ENCODE data around the gene TSEN34.

Gene TSEN34

DNA sequence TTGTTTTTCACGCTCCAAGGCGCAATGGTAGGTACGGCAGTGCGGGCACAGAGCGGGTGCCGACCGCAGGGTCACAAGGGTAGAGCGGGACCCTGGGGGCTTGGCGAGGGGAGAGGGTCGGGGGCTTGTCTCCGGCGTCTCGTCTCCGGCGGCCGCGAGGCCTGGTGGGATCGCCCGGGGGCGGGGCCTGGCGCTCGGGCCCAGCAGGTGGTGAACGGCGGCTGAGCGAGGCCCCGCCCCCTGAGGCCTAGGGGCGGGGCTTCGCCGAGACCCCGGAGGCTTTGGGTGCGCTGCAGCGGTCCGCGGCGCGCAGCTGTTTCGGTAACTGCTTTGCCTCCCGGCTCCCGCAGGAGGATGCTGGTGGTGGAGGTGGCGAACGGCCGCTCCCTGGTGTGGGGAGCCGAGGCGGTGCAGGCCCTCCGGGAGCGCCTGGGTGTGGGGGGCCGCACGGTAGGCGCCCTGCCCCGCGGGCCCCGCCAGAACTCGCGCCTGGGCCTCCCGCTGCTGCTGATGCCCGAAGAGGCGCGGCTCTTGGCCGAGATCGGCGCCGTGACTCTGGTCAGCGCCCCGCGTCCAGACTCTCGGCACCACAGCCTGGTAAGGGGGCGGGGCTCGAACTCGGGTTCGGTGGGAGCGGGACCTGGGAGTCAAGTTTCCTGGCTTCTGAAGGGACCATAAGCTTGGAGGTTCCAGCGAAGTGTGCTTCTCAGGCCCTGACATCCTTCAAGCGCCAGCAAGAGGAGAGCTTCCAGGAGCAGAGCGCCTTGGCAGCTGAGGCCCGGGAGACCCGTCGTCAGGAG, at the start of gene TSEN34:
TSS of gene TSEN34 (plus strand) at position 298 of the 800 bp plus-strand sequence. CDS start at position 355, 57 bp downstream.
- H3K4me3 ChIP-seq (ENCODE audit: low read length) = peak within 1 kb of the TSS; percentile 69; the same call in 1 of the 2 replicates
- TF ChIP-seq ZNF274 (IDR thresholded peaks at IDR 0.05; ENCODE audit: low read depth, low read length) = no peak

DNA sequence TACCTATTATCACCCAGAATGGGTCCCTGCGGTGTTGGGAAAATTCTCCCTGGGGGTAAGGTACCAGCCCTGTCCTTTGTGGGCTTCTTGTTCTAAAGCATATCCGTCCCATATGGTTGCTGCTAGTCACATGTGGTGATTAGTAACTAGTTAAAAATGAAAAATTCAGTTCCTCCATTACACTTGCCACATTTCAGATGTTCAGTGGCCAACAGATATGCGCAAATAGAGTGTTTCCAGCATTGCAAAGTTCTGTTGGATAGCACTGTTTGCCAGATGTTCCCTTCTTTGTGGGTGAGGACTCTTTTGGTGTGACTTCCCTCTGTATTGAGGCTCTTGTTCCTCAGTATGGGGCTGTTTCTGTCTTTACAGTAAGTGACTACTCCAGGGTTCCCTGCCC, 49.8 kb upstream of the TSEN34 start:
- H3K4me3 ChIP-seq (ENCODE audit: low read length) = no peak overlapping the region
- TF ChIP-seq ZNF274 (IDR thresholded peaks at IDR 0.05; ENCODE audit: low read depth, low read length) = no peak

DNA sequence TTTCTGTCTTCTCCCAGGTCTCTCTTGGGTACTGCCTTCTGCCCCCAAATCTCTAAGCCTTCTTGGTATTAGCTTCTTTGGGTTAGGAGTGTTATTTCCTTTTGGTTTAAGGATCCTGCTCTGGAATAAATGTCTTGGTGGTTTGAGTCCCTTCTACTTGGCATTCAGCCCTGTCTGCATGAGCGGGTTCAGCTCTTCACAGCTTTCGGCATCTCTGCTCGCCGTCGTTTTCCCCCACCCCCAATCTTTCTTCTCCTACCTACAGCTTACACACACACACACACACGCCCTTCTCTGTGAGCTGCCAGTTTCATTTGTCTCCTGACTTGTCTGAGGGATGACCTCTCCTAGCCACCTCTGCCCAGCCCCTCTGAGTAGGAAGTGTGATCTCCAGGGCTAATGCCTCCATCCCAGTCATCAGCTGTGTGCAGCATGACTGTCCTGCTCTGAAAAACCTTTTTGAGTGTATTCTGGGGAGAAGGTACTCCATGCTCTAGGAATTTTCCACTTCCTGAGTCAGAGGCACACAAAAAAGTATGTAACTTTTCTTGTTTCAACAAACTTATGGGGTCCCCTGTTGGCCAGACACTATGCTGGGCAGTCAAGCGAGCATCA, 48.8 kb upstream of the TSEN34 start:
- no peak for TF ChIP-seq ZNF274 (IDR thresholded peaks at IDR 0.05; ENCODE audit: low read depth, low read length)
- no peak overlapping the region for H3K4me3 ChIP-seq (ENCODE audit: low read length)

DNA sequence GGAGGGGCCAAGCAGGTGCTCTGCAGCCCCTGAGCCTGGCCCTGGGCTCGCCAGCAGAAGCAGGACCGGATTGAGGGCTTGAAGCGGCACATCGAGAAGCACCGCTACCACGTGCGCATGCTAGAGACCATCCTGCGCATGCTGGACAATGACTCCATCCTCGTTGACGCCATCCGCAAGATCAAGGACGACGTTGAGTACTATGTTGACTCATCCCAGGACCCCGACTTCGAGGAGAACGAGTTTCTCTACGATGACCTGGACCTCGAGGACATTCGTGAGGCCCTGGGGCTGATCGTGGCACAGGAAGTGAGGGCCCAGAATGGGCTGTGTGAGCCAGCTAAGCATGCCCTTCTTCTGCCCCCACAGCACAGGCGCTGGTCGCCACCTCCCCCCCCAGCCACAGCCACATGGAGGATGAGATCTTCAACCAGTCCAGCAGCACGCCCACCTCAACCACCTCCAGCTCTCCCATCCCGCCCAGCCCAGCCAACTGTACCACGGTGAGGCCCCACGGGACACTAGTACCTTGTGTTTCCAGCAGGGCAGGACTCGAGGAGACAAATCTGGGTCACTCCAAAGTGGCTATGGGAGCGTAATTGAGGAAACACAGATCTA, 45.5 kb upstream of the TSEN34 start:
- no peak for TF ChIP-seq ZNF274 (IDR thresholded peaks at IDR 0.05; ENCODE audit: low read depth, low read length)
- no peak overlapping the region for H3K4me3 ChIP-seq (ENCODE audit: low read length)

DNA sequence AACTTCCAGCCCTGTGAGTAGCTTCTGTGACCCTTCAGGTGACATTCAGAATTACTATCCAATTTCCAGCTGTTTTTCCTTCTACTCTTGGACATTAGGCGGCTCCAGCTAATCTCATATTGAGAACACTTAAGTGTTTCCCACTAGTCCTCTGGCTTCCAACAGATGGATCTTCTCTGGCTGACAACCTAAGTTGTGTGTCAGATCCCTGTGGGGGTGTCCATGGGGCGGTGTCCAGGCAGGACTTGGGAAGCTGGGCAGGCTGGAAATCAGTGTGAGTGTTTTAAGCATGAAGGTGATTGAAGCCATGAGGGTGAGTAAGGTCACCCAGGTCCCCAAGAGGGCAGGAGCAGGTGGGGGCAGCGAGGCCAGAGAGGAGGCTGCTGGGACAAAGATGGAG, 43.4 kb upstream of the TSEN34 start:
- no peak for TF ChIP-seq ZNF274 (IDR thresholded peaks at IDR 0.05; ENCODE audit: low read depth, low read length)
- H3K4me3 ChIP-seq (ENCODE audit: low read length) = no peak overlapping the region

DNA sequence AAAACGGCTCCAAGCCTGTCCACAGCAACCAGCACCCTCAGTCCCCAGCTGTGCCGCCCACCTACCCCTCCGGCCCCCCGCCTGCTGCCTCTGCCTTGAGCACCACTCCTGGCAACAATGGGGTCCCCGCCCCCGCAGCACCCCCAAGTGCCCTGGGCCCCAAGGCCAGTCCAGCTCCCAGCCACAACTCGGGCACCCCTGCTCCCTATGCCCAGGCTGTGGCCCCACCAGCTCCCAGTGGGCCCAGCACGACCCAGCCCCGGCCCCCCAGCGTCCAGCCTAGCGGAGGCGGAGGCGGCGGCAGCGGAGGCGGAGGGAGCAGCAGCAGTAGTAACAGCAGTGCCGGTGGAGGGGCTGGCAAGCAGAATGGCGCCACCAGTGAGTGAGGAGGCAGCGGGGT, 43.0 kb upstream of the TSEN34 start:
- TF ChIP-seq ZNF274 (IDR thresholded peaks at IDR 0.05; ENCODE audit: low read depth, low read length) = no peak
- no peak overlapping the region for H3K4me3 ChIP-seq (ENCODE audit: low read length)

DNA sequence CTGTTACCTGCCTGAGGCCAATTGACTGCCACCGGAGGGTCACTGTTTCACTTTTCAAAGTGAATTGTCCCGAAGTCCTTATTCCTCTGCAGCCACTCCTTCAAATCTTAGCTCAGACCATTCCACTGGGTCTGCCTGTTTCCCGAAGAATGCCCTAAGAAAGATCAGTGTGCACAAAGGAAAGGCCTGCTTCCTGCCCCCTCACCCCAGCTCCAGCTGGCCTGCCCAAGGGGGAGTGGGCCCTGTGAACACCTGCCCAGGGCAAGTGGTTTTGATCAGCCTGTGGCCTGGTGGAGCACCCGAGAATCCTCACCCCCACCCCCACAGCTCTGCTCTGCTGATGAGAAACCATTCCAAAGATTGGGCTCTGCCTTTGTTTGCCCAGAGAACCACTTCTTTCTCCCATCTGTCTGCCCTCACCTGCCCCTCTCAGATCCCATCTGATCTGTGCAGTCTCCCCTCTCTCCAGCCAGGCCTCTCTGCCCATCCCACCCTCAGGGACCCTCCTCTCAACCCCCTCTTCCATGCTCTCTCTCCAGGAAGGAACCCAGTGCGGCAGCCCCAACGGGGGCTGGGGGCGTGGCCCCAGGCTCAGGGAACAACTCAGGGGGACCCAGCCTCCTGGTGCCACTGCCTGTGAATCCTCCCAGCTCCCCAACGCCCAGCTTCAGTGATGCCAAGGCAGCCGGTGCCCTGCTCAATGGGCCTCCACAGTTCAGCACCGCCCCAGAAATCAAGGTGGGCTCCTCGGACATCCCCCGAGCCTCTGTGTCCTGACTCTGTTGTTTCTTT, 41.9 kb upstream of the TSEN34 start:
- H3K4me3 ChIP-seq (ENCODE audit: low read length) = no peak overlapping the region
- TF ChIP-seq ZNF274 (IDR thresholded peaks at IDR 0.05; ENCODE audit: low read depth, low read length) = no peak

DNA sequence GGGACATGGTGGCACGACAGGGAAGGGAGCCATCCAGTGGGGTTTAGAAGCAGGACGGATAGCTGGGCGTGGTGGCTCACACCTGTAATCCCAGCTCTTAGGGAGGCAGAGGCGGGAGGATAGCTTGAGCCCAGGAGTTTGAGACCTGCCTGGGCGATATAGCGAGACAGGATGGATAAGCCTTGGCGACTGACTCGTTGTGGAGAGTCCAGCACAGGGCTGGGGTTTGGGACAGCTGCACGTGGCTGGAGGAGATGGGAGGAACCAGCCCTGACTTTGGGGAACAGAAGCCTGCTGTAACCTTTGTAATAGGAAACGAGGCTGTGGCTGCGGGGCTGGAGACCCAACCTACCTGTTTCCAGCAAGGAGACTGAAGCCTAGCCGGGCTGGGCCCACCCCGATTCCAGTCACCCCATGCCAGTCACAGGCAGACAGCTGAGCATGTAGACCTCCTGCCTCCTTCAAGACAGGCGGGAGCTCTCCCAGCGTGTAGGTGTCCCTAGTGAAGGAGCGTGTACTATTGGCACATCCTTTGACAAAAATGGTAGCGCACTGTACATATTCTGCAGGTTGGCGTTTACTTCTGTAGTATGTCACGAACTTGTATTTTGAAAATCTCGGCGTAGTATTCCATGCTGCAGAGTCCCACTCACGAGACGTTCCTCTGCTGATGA, 39.6 kb upstream of the TSEN34 start:
- H3K4me3 ChIP-seq (ENCODE audit: low read length) = no peak overlapping the region
- no peak for TF ChIP-seq ZNF274 (IDR thresholded peaks at IDR 0.05; ENCODE audit: low read depth, low read length)

DNA sequence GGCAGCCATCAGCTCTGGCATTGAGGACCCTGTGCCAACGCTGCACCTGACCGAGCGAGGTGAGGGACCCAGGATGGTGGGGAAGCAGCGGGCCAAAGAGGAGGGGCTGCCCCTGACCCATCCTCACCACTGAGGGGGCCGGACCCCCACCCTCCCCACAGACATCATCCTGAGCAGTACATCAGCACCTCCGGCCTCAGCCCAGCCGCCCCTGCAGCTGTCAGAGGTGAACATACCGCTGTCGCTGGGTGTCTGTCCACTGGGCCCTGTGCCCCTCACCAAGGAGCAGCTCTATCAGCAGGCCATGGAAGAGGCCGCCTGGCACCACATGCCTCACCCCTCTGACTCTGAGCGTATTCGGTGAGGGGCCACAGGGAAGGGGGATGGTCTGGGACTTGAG, 38.8 kb upstream of the TSEN34 start:
- no peak overlapping the region for H3K4me3 ChIP-seq (ENCODE audit: low read length)
- no peak for TF ChIP-seq ZNF274 (IDR thresholded peaks at IDR 0.05; ENCODE audit: low read depth, low read length)

DNA sequence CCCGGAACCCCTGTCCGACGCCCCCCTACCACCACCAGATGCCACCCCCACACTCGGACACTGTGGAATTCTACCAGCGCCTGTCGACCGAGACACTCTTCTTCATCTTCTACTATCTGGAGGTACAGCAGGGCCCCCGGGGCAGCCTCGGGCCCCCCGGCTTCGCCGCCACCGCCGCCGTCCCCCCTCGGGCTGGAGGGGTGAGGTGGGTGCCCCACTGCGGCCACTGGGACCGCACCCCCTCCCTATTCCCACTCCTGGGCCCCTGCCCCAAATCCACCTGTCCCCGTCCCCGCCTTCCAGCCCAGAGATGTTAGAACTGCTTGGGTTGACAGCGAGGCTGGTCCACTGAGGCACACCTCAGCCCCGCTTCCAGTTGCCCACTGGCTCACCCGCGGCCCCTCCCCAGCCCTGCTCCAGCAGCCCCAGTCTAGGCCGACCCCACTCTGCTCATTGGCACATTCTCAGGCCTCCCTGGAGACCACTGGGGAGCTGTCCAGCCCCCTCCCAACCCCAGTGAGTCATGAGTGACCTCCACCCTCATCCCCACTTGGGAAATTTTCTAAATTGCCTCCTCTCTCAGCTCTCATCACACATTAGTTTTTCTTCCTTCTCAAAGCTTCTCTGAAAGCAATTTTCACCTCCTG, 38.1 kb upstream of the TSEN34 start:
- no peak for TF ChIP-seq ZNF274 (IDR thresholded peaks at IDR 0.05; ENCODE audit: low read depth, low read length)

DNA sequence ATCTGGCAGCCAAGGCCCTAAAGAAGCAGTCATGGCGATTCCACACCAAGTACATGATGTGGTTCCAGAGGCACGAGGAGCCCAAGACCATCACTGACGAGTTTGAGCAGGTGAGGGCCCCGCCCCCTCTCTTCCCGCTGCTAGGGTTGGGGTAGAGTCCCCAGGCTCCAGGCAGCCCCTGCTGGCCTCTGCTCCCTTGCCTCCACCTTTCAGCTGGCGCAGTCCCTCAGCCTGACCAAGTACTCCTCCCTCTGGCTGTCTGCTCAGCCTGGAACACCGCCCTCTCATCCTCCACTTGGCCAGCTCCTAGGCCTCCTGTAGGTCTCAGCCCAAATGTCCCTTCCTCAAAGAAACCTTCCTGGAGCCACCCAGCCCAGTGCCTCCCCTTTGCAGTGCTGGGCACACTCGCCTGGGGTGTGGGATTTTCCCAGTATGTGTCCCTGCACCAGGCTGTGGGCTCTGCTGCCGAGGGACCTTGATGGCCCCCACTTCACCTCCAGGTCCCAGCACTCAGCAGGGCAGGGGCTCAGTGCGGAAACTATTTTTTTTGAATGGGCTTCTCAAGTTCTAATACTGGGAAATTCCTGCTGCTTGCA, 37.3 kb upstream of the TSEN34 start:
- TF ChIP-seq ZNF274 (IDR thresholded peaks at IDR 0.05; ENCODE audit: low read depth, low read length) = no peak
- no peak overlapping the region for H3K4me3 ChIP-seq (ENCODE audit: low read length)

More for the DNA sequence above, 38.1 kb upstream of the TSEN34 start:
- no peak overlapping the region for H3K4me3 ChIP-seq (ENCODE audit: low read length)

DNA sequence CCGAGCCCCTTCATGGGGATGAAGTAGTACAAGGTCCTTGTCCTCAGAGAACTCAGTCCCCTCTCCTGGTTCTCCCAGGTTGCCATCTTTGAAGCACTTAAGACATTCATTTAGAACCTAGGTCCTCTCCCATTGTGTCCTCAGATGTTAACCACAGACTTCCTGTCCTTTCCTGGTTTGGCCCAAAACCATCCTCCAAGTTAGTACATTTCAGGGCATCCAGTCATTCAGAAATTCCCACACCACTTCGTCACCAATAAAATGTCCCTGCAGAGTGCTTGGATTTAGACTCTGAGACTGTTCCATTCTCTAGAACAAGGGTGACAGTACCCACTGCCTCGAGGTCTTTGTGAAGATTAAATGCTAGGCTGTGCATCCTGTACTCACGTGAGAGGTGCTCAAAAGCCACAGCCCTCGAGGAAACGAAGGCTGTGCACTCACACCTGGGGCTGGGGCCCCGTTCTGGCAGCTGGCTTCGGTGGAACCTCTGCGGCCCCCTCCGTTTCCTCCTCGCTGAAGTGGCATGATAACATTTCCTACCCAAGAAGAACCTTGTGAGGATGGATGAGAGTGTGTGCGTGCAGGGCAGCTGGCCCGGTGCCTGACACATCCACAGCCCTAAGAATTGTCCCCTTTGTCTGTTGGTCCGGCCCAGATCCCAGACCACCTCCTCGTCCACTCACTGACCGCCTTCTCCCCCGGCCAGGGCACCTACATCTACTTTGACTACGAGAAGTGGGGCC, 36.3 kb upstream of the TSEN34 start:
- TF ChIP-seq ZNF274 (IDR thresholded peaks at IDR 0.05; ENCODE audit: low read depth, low read length) = no peak
- H3K4me3 ChIP-seq (ENCODE audit: low read length) = no peak overlapping the region
